Heart left ventricle (tissue), 13 donors: ENCODE data around the gene CMBL.

ENCODE experiments used
- CTCF ChIP-seq, 12 donors: fragments of 200-600 bp; sonication (generic) in 4 of 12; IDR thresholded peaks; one replicate each; pipeline versions ENCODE4 v1.5.0 to v1.8.0; 2018 to 2022; ENCODE audit warnings: antibody characterized with exemption in 12 of 12, mild to moderate bottlenecking in 5 of 12
- POLR2A ChIP-seq, 2 donors: fragments of 450-650 bp; IDR thresholded peaks; one replicate each; pipeline ENCODE4 v1.6.1; 2017; ENCODE audit warnings: antibody characterized with exemption in 2 of 2, mild to moderate bottlenecking in 2 of 2, moderate library complexity in 2 of 2
- donor health status: ischemic (EF 13 %, LVEDD 7.1; RV severe dilation, severe dysfunction).
- donor health status: DM: no; HTN: yes; CAD: no.
- donor health status: DM: no; HTN: no; CAD: no.
- donor health status: ischemic (EF 25% LVEDD 6.9; RV normal size, moderate dysfunction).
- donor health status: ischemic (EF 25% LVEDD 5.7; RV mildly dilated, moderate dysfunction).
- donor health status: ischemic (EF 35%, LVEDD 5.7; RV mildly dilated, moderate dysfunction).
- donor health status: nonischemic (EF 11% LVEDD 7.7; RV severe dilation, severe dysfunction).
- donor health status: DM: yes; HTN: yes; CAD: no.
- donor health status: PGD.
- donor health status: ischemic (EF 29% LVEDD 5.4; RV normal size, mild dysfunction).
- donor health status: nonischemic (EF 23%, LVEDD 6.1; RV moderate dilation, normal function).

GRCh38 chr5:10330511-10331230 is 23.0 kb upstream of the CMBL start:
- no peak for TF ChIP-seq CTCF (IDR thresholded peaks at IDR 0.05)
- TF ChIP-seq POLR2A (IDR thresholded peaks at IDR 0.05) = no peak
